K562 (cell line): Measurements from ENCODE around the gene INO80C. TPM values are rescaled to one million over a fixed set of nuclear protein-coding genes. Genes with fewer than 3 reads are reported as not detected.

Source experiments
- CBX1 ChIP-seq: sonication (generic); IDR thresholded peaks from 2 replicates; pipeline ENCODE4 v1.6.1; 2016; ENCODE audit warnings: antibody characterized with exemption, low read depth, mild to moderate bottlenecking
- CREM ChIP-seq: IDR thresholded peaks from 2 replicates; pipeline ENCODE4 v1.6.1; 2014; ENCODE audit warnings: antibody characterized with exemption, low read depth
- CTBP1 ChIP-seq: fragments of 450-650 bp; IDR thresholded peaks from 2 replicates; pipeline ENCODE4 v1.6.1; 2016; ENCODE audit warnings: borderline replicate concordance
- E2F3 ChIP-seq: fragments of 250-450 bp; sonication (Bioruptor Pico); IDR thresholded peaks from 2 replicates; pipeline ENCODE4 v1.4.0; 2020; ENCODE audit warnings: mild to moderate bottlenecking
- ELF2 ChIP-seq: fragments of 250-450 bp; sonication (Bioruptor Pico); IDR thresholded peaks from 2 replicates; pipeline ENCODE4 v1.5.0; 2021; ENCODE audit warnings: mild to moderate bottlenecking
- ERF ChIP-seq: fragments of 450-650 bp; formaldehyde crosslinking; IDR thresholded peaks from 2 replicates; pipeline ENCODE4 v1.4.0; 2020; ENCODE audit warnings: mild to moderate bottlenecking, mixed read lengths
- FOXK1 ChIP-seq: sonication (generic); formaldehyde crosslinking; IDR thresholded peaks from 2 replicates; pipeline ENCODE4 v1.8.0; 2022; ENCODE audit warnings: missing genetic modification reagents, mild to moderate bottlenecking, borderline replicate concordance
- HMG20B ChIP-seq: fragments of 250-450 bp; sonication (Bioruptor Pico); IDR thresholded peaks from 2 replicates; pipeline ENCODE4 v1.5.0; 2021; ENCODE audit warnings: mild to moderate bottlenecking
- HNRNPUL1 ChIP-seq: fragments of 200-400 bp; formaldehyde crosslinking; IDR thresholded peaks from 2 replicates; pipeline ENCODE4 v1.6.1; 2017; ENCODE audit warnings: low read length
- MAX ChIP-seq: sonication (generic); formaldehyde crosslinking; IDR thresholded peaks from 2 replicates; pipeline ENCODE4 v1.9.0; 2022; ENCODE audit warnings: mild to moderate bottlenecking, missing genetic modification reagents
- PHF20 ChIP-seq: fragments of 450-650 bp; IDR thresholded peaks from 2 replicates; pipeline ENCODE4 v1.6.1; 2018; ENCODE audit not compliant: partially characterized antibody
- POLR2A ChIP-seq: fragments of 450-650 bp; conservative IDR thresholded peaks from 2 replicates; pipeline ENCODE4 v1.6.1; 2016
- RBM14 ChIP-seq: fragments of 200-400 bp; formaldehyde crosslinking; IDR thresholded peaks from 2 replicates; pipeline ENCODE4 v1.6.1; 2018; ENCODE audit warnings: low read depth, mild to moderate bottlenecking, low read length, moderate library complexity, borderline replicate concordance; ENCODE audit not compliant: insufficient read depth
- RBM17 ChIP-seq: fragments of 200-400 bp; formaldehyde crosslinking; IDR thresholded peaks from 2 replicates; pipeline ENCODE4 v1.6.1; 2017; ENCODE audit warnings: low read depth, mild to moderate bottlenecking, low read length, borderline replicate concordance
- RFX5 ChIP-seq: IDR thresholded peaks from 2 replicates; pipeline ENCODE4 v1.6.1; 2011; ENCODE audit warnings: low read depth, mild to moderate bottlenecking, improper control_type of control experiment, low read length
- SIN3A ChIP-seq, 2 experiments: fragments of 150-350 bp in 1 of 2; IDR thresholded peaks; 2 replicates each; pipeline ENCODE4 v1.6.1; 2011 to 2016; ENCODE audit warnings: borderline replicate concordance in 2 of 2, low read depth in 2 of 2, low read length in 2 of 2, mild to moderate bottlenecking in 2 of 2, moderate library complexity in 2 of 2; ENCODE audit not compliant: control insufficient read depth in 1 of 2
- SMAD3 ChIP-seq: fragments of 450-650 bp; formaldehyde crosslinking; conservative IDR thresholded peaks from 2 replicates; pipeline ENCODE4 v1.4.0; 2020; ENCODE audit warnings: mild to moderate bottlenecking
- TCF15 ChIP-seq: fragments of 250-450 bp; sonication (Bioruptor Pico); IDR thresholded peaks from 2 replicates; pipeline ENCODE4 v1.8.0; 2022; ENCODE audit warnings: moderate library complexity, mild to moderate bottlenecking, inconsistent platforms
- ZC3H11A ChIP-seq: IDR thresholded peaks from 2 replicates; pipeline ENCODE4 v1.6.1; 2012; ENCODE audit warnings: low read depth, low read length, improper control_type of control experiment
- ZFP91 ChIP-seq: sonication (generic); formaldehyde crosslinking; IDR thresholded peaks from 2 replicates; pipeline ENCODE4 v1.8.0; 2022; ENCODE audit warnings: mild to moderate bottlenecking, missing genetic modification reagents
- ZNF143 ChIP-seq: sonication (generic); formaldehyde crosslinking; IDR thresholded peaks from 2 replicates; pipeline ENCODE4 v1.9.0; 2022; ENCODE audit warnings: mild to moderate bottlenecking, missing genetic modification reagents
- ZNF165 ChIP-seq: fragments of 250-450 bp; sonication (Bioruptor Pico); IDR thresholded peaks from 2 replicates; pipeline ENCODE4 v1.4.0; 2020; ENCODE audit warnings: borderline replicate concordance
- ZNF23 ChIP-seq: fragments of 250-450 bp; sonication (Bioruptor Pico); IDR thresholded peaks from 2 replicates; pipeline ENCODE4 v1.4.0; 2020; ENCODE audit warnings: mild to moderate bottlenecking
- ZNF707 ChIP-seq: fragments of 250-450 bp; sonication (Bioruptor Pico); conservative IDR thresholded peaks from 2 replicates; pipeline ENCODE4 v1.8.0; 2022; ENCODE audit warnings: inconsistent platforms, mild to moderate bottlenecking, moderate library complexity
- polyA plus RNA-seq, 8 experiments: library from polyadenylated mRNA; depleted of rRNA in 4 of 8; stranded (reverse) in 5 of 8; unstranded in 3 of 8; fragments of >200 nt; fragmentation: Nextera tagmentation in 2 of 8; fragmentation: Illumina TruSeq in 1 of 8; extraction: Ambion mirVana in 2 of 8; extraction: Trizol in 1 of 8; gene quantifications; 2 replicates each; pipeline versions ENCODE4 v1.2.1 to v1.2.3, GENCODE V29; 2011 to 2014; ENCODE audit warnings: inconsistent platforms in 1 of 8, missing spikeins in 1 of 8
- total RNA-seq, 7 experiments: library from RNA; depleted of rRNA in 6 of 7; stranded (reverse); fragments of >200 nt in 6 of 7; fragmentation: Illumina TruSeq in 2 of 7; extraction: Trizol in 2 of 7; gene quantifications; 2 replicates each; pipeline versions ENCODE4 v1.2.1 to v1.2.3, GENCODE V29; 2011 to 2021; ENCODE audit warnings: low replicate concordance in 1 of 7
- TF ChIP-seq, protein P1 (sequence below): IDR thresholded peaks from 2 replicates; pipeline ENCODE4 v1.6.1; 2011; ENCODE audit warnings: borderline replicate concordance, low read depth, mild to moderate bottlenecking, moderate library complexity, low read length; ENCODE audit not compliant: insufficient read depth, poor library complexity, severe bottlenecking

INO80C gene
- total and polyA plus RNA-seq, 9 of the 15 experiments (the other 6 are each of a cell fraction or from before 2014, with no cell fraction given): 14.3 to 53.3 (median 46.6) TPM

DNA sequence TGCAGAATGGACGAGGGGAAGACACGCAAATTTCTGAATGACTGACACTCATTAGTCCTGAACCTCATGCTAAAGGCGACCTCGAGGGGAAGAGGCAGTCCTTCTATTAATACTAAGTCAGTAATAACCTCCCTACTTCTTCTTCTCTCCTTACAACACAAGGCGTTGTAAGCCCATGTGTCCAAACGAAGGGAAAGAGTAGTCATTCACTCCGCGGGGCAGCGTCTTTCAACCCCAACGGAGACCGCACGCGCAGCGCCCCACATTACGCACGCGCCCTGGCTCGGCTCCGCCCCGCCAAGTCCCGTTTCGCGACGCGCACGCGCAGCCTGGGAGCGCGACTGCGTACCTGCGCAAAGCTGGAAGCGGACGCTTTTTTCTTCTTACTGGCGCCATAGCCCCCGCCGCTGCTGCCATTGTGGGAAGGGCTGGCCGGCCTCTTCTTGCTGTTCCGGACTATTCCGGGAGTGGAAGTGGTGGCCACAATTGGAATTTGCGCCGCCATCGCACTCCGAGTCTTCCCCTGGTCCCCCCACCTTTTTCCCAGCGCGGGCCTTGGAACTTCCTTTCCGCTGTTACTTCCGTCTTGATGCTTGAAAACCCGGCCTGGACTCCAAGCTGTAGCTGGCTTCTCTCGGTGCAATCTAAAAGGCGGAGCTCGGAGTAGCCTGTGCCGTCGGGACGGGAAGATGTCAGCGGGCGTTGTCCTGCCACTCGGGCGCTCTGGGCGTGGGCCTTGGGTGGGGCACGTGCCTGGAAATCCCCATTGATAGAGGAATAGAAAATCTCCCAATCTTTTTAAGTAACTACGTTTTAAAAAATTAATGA is at the start of gene INO80C (continued):
- TF ChIP-seq, protein P1, sequence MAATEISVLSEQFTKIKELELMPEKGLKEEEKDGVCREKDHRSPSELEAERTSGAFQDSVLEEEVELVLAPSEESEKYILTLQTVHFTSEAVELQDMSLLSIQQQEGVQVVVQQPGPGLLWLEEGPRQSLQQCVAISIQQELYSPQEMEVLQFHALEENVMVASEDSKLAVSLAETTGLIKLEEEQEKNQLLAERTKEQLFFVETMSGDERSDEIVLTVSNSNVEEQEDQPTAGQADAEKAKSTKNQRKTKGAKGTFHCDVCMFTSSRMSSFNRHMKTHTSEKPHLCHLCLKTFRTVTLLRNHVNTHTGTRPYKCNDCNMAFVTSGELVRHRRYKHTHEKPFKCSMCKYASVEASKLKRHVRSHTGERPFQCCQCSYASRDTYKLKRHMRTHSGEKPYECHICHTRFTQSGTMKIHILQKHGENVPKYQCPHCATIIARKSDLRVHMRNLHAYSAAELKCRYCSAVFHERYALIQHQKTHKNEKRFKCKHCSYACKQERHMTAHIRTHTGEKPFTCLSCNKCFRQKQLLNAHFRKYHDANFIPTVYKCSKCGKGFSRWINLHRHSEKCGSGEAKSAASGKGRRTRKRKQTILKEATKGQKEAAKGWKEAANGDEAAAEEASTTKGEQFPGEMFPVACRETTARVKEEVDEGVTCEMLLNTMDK: no peak
- TF ChIP-seq HNRNPUL1 (no peak), RBM14 (peak; percentile 82; the same call in 1 of the 2 replicates), TCF15 (CRISPR knock-in tag) (no peak), HMG20B (CRISPR knock-in tag) (no peak), ERF (CRISPR knock-in tag) (0 out of 2 replicates have a peak, but pooled peaks have one; percentile 91), PHF20 (peak; percentile 98), ZFP91 (CRISPR knock-in tag) (peak; percentile 77), ZNF707 (CRISPR knock-in tag) (no peak), SMAD3 (CRISPR knock-in tag) (peak; percentile 36; the same call in 1 of the 2 replicates), ZC3H11A (peak; percentile 28; the same call in 1 of the 2 replicates), CTBP1 (peak; percentile 96), RFX5 (peak; percentile 89), ELF2 (CRISPR knock-in tag) (peak; percentile 97), FOXK1 (CRISPR knock-in tag) (peak; percentile 92; the same call in 1 of the 2 replicates), E2F3 (peak; percentile 90), MAX (CRISPR knock-in tag) (peak; percentile 98), CBX1 (0 out of 2 replicates have a peak, but pooled peaks have one; percentile 81), POLR2A (peak; percentile 99), ZNF143 (CRISPR knock-in tag) (0 out of 2 replicates have a peak, but pooled peaks have one; percentile 14), ZNF165 (CRISPR knock-in tag) (no peak), RBM17 (no peak), ZNF23 (CRISPR knock-in tag) (0 out of 2 replicates have a peak, but pooled peaks have one; percentile 11), CREM (peak; percentile 85), SIN3A (IDR thresholded peaks at IDR 0.05; ENCODE audit: borderline replicate concordance in 2 of 2, control insufficient read depth in 1 of 2, low read depth in 2 of 2, low read length in 2 of 2) (peak; percentile 72 to 84; a peak in 1 of 4 replicates)
